KBM-7 (cell line): ENCODE measurements around the gene ZFYVE28.
"Not testable (repeated sequence)": the region's sequence is repeated elsewhere in the genome, so short reads cannot be mapped to it uniquely, and the experiment has no call there.

Experiments
- DNase-seq: peaks from one replicate; pipeline ENCODE4 v3.0.0-alpha.2; 2015
- in situ Hi-C: fragments of 300-500 bp; cut with MboI; formaldehyde crosslinking; loops from 2 replicates; pipeline ENCODE4 v1.14.3; 2020; ENCODE audit warnings: low sequenced_read_pairs, low pct_unique_long_range_greater_than_20kb, mixed read lengths

ZFYVE28 gene

GRCh38 chr4:2432004-2432403, 13.6 kb upstream of the ZFYVE28 start:
- in situ Hi-C loops: no loop called here

DNA sequence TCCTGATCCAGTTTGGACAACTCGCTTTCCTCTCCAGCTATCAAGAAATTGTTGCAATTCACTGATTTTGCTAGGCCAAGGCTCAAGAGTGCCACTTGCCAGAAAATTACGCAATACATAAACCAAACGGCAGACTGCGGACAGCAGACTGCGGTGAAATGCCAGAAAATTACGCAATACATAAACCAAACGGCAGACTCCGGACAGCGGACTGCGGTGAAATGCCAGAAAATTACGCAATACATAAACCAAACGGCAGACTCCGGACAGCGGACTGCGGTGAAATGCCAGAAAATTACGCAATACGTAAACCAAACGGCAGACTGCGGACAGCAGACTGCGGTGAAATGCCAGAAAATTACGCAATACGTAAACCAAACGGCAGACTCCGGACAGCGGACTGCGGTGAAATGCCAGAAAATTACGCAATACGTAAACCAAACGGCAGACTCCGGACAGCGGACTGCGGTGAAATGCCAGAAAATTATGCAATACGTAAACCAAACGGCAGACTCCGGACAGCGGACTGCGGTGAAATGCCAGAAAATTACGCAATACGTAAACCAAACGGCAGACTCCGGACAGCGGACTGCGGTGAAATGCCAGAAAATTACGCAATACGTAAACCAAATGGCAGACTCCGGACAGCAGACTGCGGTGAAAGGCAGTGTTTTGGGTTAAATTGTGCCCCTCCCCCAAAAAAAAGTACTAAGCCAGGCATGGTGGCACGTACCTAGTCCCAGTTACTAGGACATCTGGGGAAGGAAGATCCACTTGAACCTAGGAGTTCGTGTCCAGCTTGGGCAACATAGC, 11.7 kb upstream of the ZFYVE28 start:
- DNase-seq: peak; percentile 32
- in situ Hi-C loops: not testable (repeated sequence)

More at GRCh38 chr4:2432004-2432403, 13.6 kb upstream of the ZFYVE28 start:
- DNase-seq: no peak

- DNase-seq: no peak
- in situ Hi-C loops: no loop called here
These were observed 10.2 kb upstream of the ZFYVE28 start for GRCh38 chr4:2428496-2429213.

DNA sequence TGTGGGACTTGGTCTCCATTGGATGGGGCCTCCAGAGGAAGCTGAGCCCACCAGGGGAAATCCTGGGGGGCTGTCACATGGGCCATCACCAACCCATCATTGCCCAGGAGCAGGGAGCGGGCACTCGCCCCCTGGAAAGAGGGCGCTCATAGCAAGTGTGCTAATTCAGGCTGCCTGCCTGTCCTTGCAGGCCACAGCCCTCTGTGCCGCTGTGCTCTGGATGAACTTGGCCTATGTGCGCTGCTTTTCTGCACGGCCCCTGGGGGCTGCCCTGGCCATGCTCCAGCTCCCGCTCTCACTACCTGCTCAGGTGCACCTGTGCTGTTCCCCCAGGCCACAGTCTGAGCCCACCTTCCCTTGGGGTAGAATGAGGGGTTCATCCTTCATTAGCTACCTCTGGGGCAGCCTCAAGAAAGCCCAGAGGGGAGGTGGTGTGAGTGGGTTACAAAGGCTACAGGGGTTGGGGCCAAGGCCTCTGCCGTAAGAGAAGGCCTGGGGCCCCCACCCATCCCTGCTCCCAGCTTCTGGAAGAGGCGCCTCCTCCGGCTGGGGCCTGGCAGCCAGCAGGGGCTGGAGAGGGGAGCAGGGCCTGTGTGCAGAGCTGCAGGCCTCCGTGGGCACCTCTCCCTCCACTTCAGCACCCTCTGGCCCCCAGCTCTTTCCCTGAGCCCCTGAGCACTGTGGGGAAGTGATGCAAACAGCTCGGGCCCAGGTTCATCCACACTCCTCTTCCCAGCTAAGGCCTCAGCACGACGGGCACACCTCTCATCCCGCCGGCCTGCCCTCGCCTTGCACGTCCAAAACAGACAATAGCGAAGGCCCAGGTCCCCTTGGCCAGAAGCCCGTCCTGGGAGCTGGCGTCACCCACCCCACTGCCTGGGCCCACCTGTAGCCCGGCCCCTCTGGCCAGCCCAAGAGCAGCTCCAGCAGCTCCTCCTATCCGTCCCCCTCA, 9.2 kb upstream of the ZFYVE28 start:
- in situ Hi-C loops: no loop called here
- DNase-seq: no peak

GRCh38 chr4:2426711-2427275, 8.3 kb upstream of the ZFYVE28 start:
- DNase-seq: no peak
- in situ Hi-C loops: no loop called here

GRCh38 chr4:2426069-2426397, 7.6 kb upstream of the ZFYVE28 start:
- DNase-seq: no peak
- in situ Hi-C loops: no loop called here

DNA sequence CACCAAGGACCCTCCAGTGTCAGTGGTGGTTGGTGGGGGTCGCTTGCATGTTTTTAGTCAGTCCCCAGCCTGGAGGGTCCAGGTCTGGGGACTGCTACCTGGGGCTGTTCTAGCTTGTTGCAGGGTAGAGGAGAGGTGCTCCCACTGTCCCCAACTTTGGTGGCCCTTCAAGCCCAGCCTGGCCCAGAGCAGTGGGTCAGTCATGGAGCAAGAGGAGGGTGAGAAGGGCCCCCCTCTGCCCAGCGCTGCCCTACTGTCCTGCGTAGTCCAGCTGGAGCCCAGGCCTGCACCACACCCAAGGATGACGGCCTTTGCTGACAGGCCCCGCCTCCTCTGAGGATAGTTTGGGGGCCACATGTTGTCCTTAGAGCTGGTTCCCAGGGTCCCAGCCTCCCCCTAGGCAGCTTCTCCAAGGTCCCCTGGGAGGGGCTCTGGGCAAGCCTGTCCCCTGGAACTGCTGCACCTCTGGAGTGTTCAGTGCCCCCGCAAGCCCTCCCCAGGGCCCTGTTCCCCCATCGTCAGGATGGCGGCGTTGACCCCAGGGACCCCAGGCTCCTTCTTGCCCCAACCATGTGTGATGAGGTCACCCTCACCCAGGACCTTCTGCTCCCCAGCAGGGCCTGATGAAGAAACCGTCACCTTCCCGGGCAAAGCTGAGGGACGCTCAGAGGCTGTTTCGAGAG, 7.1 kb upstream of the ZFYVE28 start:
- in situ Hi-C loops: no loop called here
- no peak for DNase-seq

DNA sequence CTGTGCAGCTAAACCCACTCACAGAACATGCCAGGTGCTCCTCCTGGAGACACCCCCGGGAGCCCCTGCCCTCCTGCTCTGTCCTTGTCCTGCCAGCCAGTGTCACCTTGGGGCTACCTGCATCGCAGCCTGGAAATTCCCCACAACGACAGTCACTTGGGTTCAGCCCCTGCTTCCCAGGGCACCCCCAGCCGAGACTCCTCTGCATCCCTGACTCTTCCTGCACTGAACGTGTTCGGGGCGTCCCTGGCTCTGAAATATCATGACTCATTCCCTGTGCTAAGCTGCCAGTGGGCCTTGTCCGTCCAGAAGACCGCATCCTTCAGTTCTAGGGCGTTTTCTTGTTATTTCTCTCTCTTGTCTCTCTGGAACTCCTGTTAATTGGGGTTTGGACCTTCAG, 6.1 kb upstream of the ZFYVE28 start:
- DNase-seq: no peak
- in situ Hi-C loops: no loop called here

DNA sequence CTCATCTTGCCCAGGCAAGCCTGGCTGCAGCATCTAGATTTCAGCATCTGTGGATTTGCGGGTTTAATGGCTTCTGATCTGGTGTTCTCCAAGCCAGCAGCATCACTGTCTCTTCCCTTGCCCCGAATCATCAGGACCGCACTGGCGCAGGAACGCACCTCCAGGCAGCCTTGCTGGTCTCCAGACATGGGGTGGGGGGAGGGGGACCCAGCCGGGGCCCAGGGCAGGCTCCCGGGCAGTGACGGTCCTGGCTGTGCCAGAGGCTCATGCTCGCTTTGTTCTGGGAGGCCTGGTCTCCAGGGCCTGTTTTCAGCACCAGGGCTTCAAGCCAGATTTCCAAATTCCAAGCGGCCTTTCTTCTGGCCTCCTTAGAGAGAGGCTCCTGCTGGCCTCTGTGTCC, 5.2 kb upstream of the ZFYVE28 start:
- in situ Hi-C loops: no loop called here

GRCh38 chr4:2423066-2423465, 4.6 kb upstream of the ZFYVE28 start:
- in situ Hi-C loops: no loop called here
- no peak for DNase-seq

More for the DNA sequence above, 5.2 kb upstream of the ZFYVE28 start:
- no peak for DNase-seq

- in situ Hi-C loops: no loop called here
- DNase-seq: no peak
These were observed 3.5 kb upstream of the ZFYVE28 start for GRCh38 chr4:2421928-2422327.

GRCh38 chr4:2419814-2420213, 1.4 kb upstream of the ZFYVE28 start:
- no peak for DNase-seq
- in situ Hi-C loops: no loop called here

DNA sequence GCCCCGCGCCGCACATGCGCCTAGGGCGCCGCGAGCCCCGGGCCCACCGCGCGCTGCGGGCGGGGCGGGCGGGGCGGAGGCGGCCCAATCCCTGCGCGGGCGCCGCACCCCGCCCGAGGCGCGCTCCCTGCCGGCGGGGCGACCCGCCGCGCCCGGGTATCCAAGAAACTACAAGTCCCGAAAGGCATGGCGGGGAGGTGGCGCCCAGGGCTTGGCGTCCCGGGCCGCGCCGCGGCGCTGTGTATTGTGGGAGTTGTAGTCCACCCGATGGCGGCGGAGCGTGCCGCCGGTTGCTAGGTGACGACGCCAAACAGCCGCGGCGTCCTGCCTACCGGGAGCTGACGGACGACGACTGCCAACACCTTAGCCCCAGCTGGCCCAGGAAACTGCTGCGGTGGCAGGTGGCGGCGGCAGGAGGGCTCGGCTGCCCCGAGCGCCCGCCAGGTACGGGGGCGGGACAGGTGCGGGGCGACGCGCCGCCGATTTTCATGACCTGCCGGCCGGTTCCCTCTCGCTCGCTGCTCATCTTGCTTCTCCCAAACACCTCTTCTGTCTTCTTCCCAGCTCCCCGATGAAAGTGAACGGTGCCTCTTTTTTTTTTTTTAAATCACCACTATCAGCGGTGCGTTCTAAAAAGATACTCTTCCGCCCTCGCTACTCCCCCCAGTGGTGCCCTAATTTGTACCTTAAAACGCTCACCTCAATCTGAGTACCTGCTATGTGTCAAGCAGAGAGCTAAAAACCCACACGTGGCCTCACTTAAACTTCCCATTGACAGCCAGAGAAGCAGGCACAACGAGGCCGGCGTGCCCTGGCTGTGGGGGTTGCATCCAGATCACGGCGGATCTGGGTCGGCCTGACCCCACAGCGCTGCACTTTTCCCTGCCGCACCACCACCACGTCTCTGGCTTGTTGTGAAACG, 466 bp upstream of the ZFYVE28 start, which contains the start of gene CFAP99:
Gene CFAP99, plus strand, starts transcription at position 306 of the 922 bp plus-strand sequence.
- DNase-seq: peak; percentile 95
- in situ Hi-C loops: no loop called here

DNA sequence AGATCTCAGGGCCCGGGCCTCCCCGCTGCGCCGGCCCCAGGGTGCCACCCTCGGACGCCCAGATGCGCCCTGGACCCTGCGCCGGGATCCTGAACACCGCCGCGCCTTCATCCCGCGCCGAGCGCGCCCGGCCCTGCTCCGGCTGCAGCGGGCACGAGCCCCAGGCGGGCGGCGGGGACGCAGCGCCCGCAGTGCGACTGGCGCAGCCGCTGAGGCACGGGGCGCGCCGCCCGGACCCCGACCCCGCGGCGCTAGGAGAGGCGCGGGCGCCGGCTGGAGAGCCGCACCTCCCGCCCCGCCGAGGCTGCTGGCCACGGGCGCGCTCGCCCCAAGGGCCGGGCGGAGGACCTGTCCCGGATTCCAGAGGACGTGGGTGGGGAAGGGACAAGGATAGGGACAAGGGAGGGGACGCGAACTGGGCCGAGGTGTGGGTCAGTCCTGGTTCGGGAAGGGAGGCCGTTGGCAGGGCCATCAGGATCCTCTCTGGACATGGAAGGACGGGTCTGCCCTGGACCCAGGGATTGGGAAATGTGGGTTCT, 1.1 kb downstream of the ZFYVE28 start:
- in situ Hi-C loops: no loop called here
- DNase-seq: no peak

GRCh38 chr4:2416564-2417225, 1.8 kb downstream of the ZFYVE28 start:
- DNase-seq: peak; percentile 54
- in situ Hi-C loops: no loop called here

- in situ Hi-C loops: no loop called here
These were observed 2.4 kb downstream of the ZFYVE28 start for GRCh38 chr4:2415881-2416563.

More at GRCh38 chr4:2415881-2416563, 2.4 kb downstream of the ZFYVE28 start:
- no peak for DNase-seq
